Gastrocnemius medialis (tissue), 4 donors: ENCODE data around the gene DSC2. TPM values are rescaled to one million over a fixed set of nuclear protein-coding genes. Genes with fewer than 3 reads are reported as not detected.

ENCODE experiments used
- ATAC-seq, 2 donors: fragments of 150-250 bp; one replicate each; pipeline ENCODE4 v1.9.1; 2016
- DNase-seq, 2 donors: peaks; one replicate each; pipeline ENCODE4 v3.0.0-alpha.2; 2019
- H3K27ac ChIP-seq, 4 donors: fragments of 200-600 bp; sonication (generic); 1 replicate in 1 of 4; 2 replicates in 3 of 4; pipeline ENCODE4 v1.5.1; 2016 to 2018; ENCODE audit warnings: mild to moderate bottlenecking in 2 of 4, moderate library complexity in 1 of 4
- H3K27me3 ChIP-seq, 3 donors: fragments of 200-600 bp; sonication (generic) in 2 of 3; 1 replicate in 1 of 3; 2 replicates in 2 of 3; pipeline versions ENCODE4 v1.5.1 to v1.6.0; 2016 to 2019; ENCODE audit warnings: mild to moderate bottlenecking in 1 of 3, moderate library complexity in 1 of 3
- H3K36me3 ChIP-seq, 2 donors: fragments of 200-600 bp; sonication (generic) in 1 of 2; one replicate each; pipeline ENCODE4 v1.5.1; 2017 to 2018
- H3K4me1 ChIP-seq, 2 donors: fragments of 200-600 bp; sonication (generic) in 1 of 2; one replicate each; pipeline ENCODE4 v1.5.1; 2016 to 2017; ENCODE audit warnings: mild to moderate bottlenecking in 2 of 2
- H3K4me3 ChIP-seq, 4 donors: fragments of 200-600 bp; sonication (generic) in 3 of 4; 1 replicate in 1 of 4; 2 replicates in 3 of 4; pipeline ENCODE4 v1.5.1; 2016 to 2019; ENCODE audit warnings: mild to moderate bottlenecking in 2 of 4
- H3K9me3 ChIP-seq, 3 donors: fragments of 200-600 bp; sonication (generic) in 2 of 3; 1 replicate in 1 of 3; 2 replicates in 2 of 3; pipeline ENCODE4 v1.5.1; 2016 to 2019
- POLR2A ChIP-seq, 2 donors: fragments of 450-650 bp; IDR thresholded peaks; one replicate each; pipeline ENCODE4 v1.6.1; 2017; ENCODE audit warnings: antibody characterized with exemption in 2 of 2, mild to moderate bottlenecking in 2 of 2, moderate library complexity in 2 of 2
- in situ Hi-C, 4 donors: fragments of 200-750 bp; cut with MboI; loops; one replicate each; pipeline versions ENCODE4 v1.15.0 to v1.8.0; 2017; ENCODE audit warnings: low sequenced_read_pairs in 4 of 4
- intact Hi-C: fragments of 100-400 bp; cut with DNase I; formaldehyde crosslinking; loops from one replicate; pipeline ENCODE4 v1.15.1; 2023; ENCODE audit warnings: low total_unique reads
- total RNA-seq, 4 donors: library from RNA; depleted of rRNA; stranded (reverse); fragments of >200 nt; gene quantifications; one replicate each; pipeline versions ENCODE4 v1.1.0 to v1.2.3, GENCODE V29; 2016
- TF ChIP-seq, protein P1 (sequence below), 5 experiments: fragments of 450-650 bp in 3 of 5; fragments of 200-600 bp in 2 of 5; sonication (generic) in 2 of 5; IDR thresholded peaks in 4 of 5; conservative IDR thresholded peaks in 1 of 5; 1 replicate in 4 of 5; 2 replicates in 1 of 5; pipeline ENCODE4 v1.5.1; 2016 to 2019; ENCODE audit warnings: antibody characterized with exemption in 5 of 5, mild to moderate bottlenecking in 3 of 5, moderate library complexity in 3 of 5

DSC2 gene
- total RNA-seq, 4 donors from 2014 or later = 0.56 to 1.2 (median 0.73) TPM

DNA sequence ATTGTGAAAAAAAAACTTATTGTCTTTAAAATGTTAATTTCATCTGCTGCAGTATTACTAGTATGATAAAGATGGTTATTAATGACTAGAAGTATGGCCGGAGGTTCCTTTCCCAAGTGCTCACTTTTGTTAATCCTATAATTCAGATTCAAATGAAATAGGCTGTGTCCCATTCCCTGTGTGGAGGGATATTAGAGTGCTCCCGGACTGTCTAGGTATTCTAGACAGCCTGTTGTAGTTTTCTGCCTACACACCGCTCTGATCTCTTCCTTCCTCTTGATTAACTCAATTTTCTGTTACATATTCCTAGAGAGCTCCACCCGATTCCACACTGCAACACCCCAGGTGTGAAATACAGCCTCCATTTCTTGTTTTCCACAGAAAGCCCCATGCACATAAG, 44.3 kb downstream of the DSC2 start:
- DNase-seq (no peak), ATAC-seq (no peak)
- Histone ChIP-seq H3K9me3 (no peaks in the 10 kb centered on the region), H3K4me3 (no peak overlapping the region), H3K36me3 (no peaks in the 10 kb centered on the region), H3K4me1 (no peaks in the 10 kb centered on the region), H3K27ac (no peak overlapping the region), H3K27me3 (no peaks in the 10 kb centered on the region)
- in situ Hi-C loops = no loop called here
- intact Hi-C loops = no loop called here
- TF ChIP-seq, protein P1, sequence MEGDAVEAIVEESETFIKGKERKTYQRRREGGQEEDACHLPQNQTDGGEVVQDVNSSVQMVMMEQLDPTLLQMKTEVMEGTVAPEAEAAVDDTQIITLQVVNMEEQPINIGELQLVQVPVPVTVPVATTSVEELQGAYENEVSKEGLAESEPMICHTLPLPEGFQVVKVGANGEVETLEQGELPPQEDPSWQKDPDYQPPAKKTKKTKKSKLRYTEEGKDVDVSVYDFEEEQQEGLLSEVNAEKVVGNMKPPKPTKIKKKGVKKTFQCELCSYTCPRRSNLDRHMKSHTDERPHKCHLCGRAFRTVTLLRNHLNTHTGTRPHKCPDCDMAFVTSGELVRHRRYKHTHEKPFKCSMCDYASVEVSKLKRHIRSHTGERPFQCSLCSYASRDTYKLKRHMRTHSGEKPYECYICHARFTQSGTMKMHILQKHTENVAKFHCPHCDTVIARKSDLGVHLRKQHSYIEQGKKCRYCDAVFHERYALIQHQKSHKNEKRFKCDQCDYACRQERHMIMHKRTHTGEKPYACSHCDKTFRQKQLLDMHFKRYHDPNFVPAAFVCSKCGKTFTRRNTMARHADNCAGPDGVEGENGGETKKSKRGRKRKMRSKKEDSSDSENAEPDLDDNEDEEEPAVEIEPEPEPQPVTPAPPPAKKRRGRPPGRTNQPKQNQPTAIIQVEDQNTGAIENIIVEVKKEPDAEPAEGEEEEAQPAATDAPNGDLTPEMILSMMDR (IDR thresholded peaks at IDR 0.05 in 4 of 5, conservative IDR thresholded peaks at IDR 0.05 in 1 of 5) = no peak
- TF ChIP-seq POLR2A (IDR thresholded peaks at IDR 0.05) = no peak

DNA sequence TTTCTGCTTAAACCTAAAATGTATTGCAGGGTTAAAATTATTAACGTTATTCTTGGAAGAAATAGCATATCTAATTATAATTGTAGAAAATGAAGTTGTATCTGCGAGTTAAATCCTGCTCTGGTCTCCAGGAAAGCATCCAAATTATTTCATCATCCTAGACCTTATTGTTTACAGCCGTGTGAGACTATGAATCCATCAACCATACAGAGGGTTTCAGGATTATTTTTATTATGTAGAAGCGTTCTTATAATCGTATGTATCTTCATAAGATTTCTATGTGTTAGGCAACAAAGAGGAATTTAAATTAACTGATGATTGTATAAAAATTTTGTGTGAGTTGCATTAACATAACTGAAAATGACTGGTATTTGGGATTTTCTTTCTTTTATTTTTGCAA, 45.2 kb downstream of the DSC2 start:
- intact Hi-C loops (no loop called here), in situ Hi-C loops (no loop called here)
- no peaks in the 10 kb centered on the region for H3K4me1 ChIP-seq
- no peaks in the 10 kb centered on the region for H3K9me3 ChIP-seq
- no peak for ATAC-seq
- H3K36me3 ChIP-seq = no peaks in the 10 kb centered on the region
- no peak overlapping the region for H3K27ac ChIP-seq
- TF ChIP-seq POLR2A (IDR thresholded peaks at IDR 0.05) = no peak
- TF ChIP-seq, protein P1 (IDR thresholded peaks at IDR 0.05 in 4 of 5, conservative IDR thresholded peaks at IDR 0.05 in 1 of 5) = no peak
- no peak for DNase-seq
- no peaks in the 10 kb centered on the region for H3K27me3 ChIP-seq
- no peak overlapping the region for H3K4me3 ChIP-seq

DNA sequence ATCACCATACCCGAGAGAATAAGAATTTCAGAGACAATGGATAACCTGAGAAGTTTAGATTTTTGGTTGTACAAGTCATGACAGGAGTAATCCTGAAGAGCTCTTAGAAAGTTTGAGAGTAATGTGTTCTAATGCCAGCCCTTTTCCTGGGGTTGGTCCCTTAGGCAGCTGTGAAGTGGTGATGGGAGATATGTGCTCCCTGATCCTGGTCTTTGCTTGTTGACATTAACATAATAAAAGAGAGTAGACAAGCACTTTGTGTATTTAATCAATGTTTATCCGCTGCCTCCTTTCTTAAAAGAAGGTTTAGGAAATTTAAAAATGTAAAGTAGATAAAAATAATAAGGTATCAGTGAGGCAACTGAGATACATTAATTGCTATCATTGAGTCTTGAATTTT, 45.9 kb downstream of the DSC2 start:
- no peaks in the 10 kb centered on the region for H3K9me3 ChIP-seq
- TF ChIP-seq, protein P1 (IDR thresholded peaks at IDR 0.05 in 4 of 5, conservative IDR thresholded peaks at IDR 0.05 in 1 of 5) = no peak
- TF ChIP-seq POLR2A (IDR thresholded peaks at IDR 0.05) = no peak
- H3K4me3 ChIP-seq = no peak overlapping the region
- ATAC-seq (no peak), DNase-seq (no peak)
- in situ Hi-C loops = no loop called here
- H3K27me3 ChIP-seq = no peaks in the 10 kb centered on the region
- H3K4me1 ChIP-seq = no peaks in the 10 kb centered on the region
- H3K27ac ChIP-seq = no peak overlapping the region
- no peaks in the 10 kb centered on the region for H3K36me3 ChIP-seq
- intact Hi-C loops = no loop called here

DNA sequence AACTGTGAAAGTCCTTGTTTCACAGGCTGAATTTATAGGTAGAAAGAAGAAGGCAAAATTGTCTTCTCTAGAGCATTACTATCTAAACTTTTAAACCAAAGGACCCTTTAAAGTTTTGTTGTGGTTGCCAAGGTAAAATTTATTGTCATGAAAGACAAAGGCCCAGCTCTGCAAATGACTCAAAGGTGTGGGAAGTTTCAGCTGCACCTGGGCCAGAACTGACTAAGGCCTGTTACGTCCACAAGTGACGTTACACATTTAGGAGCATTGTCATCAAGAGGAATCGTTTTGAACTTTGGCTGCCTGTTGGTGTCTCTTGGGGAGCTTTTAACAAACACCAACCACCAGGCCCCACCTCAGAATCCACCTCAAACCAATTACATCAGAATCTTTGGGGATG, 51.6 kb downstream of the DSC2 start:
- no peak overlapping the region for H3K27ac ChIP-seq
- H3K9me3 ChIP-seq = no peaks in the 10 kb centered on the region
- no peaks in the 10 kb centered on the region for H3K27me3 ChIP-seq
- ATAC-seq = no peak
- no peak for DNase-seq
- in situ Hi-C loops (no loop called here), intact Hi-C loops (no loop called here)
- H3K36me3 ChIP-seq = no peaks in the 10 kb centered on the region
- TF ChIP-seq POLR2A (IDR thresholded peaks at IDR 0.05) = no peak
- TF ChIP-seq, protein P1 (IDR thresholded peaks at IDR 0.05 in 4 of 5, conservative IDR thresholded peaks at IDR 0.05 in 1 of 5) = no peak
- H3K4me3 ChIP-seq = no peak overlapping the region
- no peaks in the 10 kb centered on the region for H3K4me1 ChIP-seq

DNA sequence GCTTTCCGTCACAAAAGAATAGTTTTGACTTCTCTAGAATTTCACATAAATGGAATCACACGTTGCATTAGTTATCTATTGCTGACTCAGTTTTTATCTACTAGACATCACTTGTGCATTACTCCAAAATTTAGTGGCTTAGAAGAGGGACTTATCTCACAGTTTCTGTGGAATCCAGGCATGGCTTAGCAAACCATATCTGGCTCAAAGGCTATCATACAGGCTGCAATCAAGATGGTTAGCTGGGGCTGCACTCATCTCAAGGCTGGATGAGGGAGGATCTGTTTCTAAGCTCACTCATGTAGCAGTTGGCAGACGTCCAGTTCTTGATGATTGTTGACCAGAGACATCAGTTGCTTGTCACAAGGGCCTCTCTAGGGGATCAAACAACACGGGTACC, 53.0 kb downstream of the DSC2 start:
- in situ Hi-C loops (no loop called here), intact Hi-C loops (no loop called here)
- Histone ChIP-seq H3K4me3 (no peak overlapping the region), H3K9me3 (no peaks in the 10 kb centered on the region), H3K4me1 (no peaks in the 10 kb centered on the region), H3K27ac (no peak overlapping the region), H3K27me3 (peaks cover 0 to 5% (median 4%) of the 10 kb centered on the region in 3 donors), H3K36me3 (no peaks in the 10 kb centered on the region)
- DNase-seq (no peak), ATAC-seq (no peak)
- TF ChIP-seq, protein P1 (IDR thresholded peaks at IDR 0.05 in 4 of 5, conservative IDR thresholded peaks at IDR 0.05 in 1 of 5) = no peak
- no peak for TF ChIP-seq POLR2A (IDR thresholded peaks at IDR 0.05)
